GM12878 (cell line): ENCODE data around the gene ATXN7L1. TPM values are rescaled to one million over a fixed set of nuclear protein-coding genes. Genes with fewer than 3 reads are reported as not detected.

Source experiments
- ATAC-seq: fragments of 200-7000 bp; cut with Tn5 transposase; 3 replicates; pipeline ENCODE4 v1.9.1; 2020; ENCODE audit warnings: mild to moderate bottlenecking, moderate library complexity
- BruUV-seq: library from RNA; stranded (reverse); fragments of 400-500 nt; replicated peaks from 2 replicates; lab custom pipeline; 2021; lab: Mats Ljungman, UMichigan
- CTCF ChIA-PET: fragments of 300-600 bp; sonication (Branson Sonifier 250); formaldehyde crosslinking; extraction: SDS; loops from one replicate; lab custom pipeline; 2021; ENCODE audit warnings: inconsistent platforms; lab: Yijun Ruan, JAX
- POLR2A ChIA-PET: fragments of 350-600 bp; formaldehyde crosslinking; extraction: SDS; loops from one replicate; lab custom pipeline; 2021; ENCODE audit warnings: inconsistent platforms; lab: Charles Lee
- RAD21 ChIA-PET: fragments of 300-600 bp; sonication (Branson Sonifier 250); formaldehyde crosslinking; loops from one replicate; lab custom pipeline; 2023; ENCODE audit warnings: antibody characterized with exemption; ENCODE audit not compliant: unreplicated experiment; lab: Charles Lee
- SMC1A ChIA-PET: fragments of 300-600 bp; sonication (Branson Sonifier 250); formaldehyde crosslinking; loops from one replicate; lab custom pipeline; 2023; ENCODE audit not compliant: unreplicated experiment, uncharacterized antibody; lab: Charles Lee
- DNase-seq: peaks from one replicate; pipeline ENCODE4 v3.0.0-alpha.2; 2011; ENCODE audit warnings: low read depth, low spot score
- FAIRE-seq: peaks from 3 replicates; lab custom pipeline; 2011; peaks lifted over from hg19 to GRCh38; lab: Jason Lieb, UNC
- H2AFZ ChIP-seq: 2 replicates; pipeline ENCODE4 v1.6.0; 2011; ENCODE audit warnings: low read depth, low read length, control low read depth; ENCODE audit not compliant: control insufficient read depth
- H3K27ac ChIP-seq: 2 replicates; pipeline ENCODE4 v1.5.1; 2011; ENCODE audit warnings: control low read depth; ENCODE audit not compliant: control insufficient read depth, insufficient read depth
- H3K27me3 ChIP-seq, 2 experiments: replicated peaks in 1 of 2; 2 replicates each; pipeline versions ENCODE4 v1.6.0 to v1.6.1; 2011; ENCODE audit warnings: low read length in 1 of 2; ENCODE audit not compliant: control insufficient read depth in 2 of 2, insufficient read depth in 2 of 2
- H3K36me3 ChIP-seq, 2 experiments: 2 replicates each; pipeline ENCODE4 v1.5.1; 2011; ENCODE audit warnings: low read length in 1 of 2; ENCODE audit not compliant: control insufficient read depth in 2 of 2, insufficient read depth in 2 of 2
- H3K4me1 ChIP-seq: 2 replicates; pipeline ENCODE4 v1.6.1; 2011; ENCODE audit warnings: mild to moderate bottlenecking, low read length, moderate library complexity, mixed read lengths; ENCODE audit not compliant: control insufficient read depth, insufficient read depth
- H3K4me2 ChIP-seq: 2 replicates; pipeline ENCODE4 v1.6.0; 2011; ENCODE audit warnings: control low read depth; ENCODE audit not compliant: control insufficient read depth, insufficient read depth
- H3K4me3 ChIP-seq: fragments of 200-600 bp; sonication (generic); 2 replicates; pipeline ENCODE4 v1.5.1; 2016
- H3K79me2 ChIP-seq: 2 replicates; pipeline ENCODE4 v1.6.0; 2011; ENCODE audit warnings: low read length; ENCODE audit not compliant: control insufficient read depth, insufficient read depth
- H3K9ac ChIP-seq: 2 replicates; pipeline ENCODE4 v1.8.0; 2011; ENCODE audit warnings: low read length, control low read depth, mixed read lengths; ENCODE audit not compliant: control insufficient read depth, insufficient read depth
- H3K9me3 ChIP-seq: replicated peaks from 3 replicates; pipeline ENCODE4 v1.5.1; 2011; ENCODE audit warnings: mild to moderate bottlenecking, low read length; ENCODE audit not compliant: control insufficient read depth, insufficient read depth
- H4K20me1 ChIP-seq: 2 replicates; pipeline ENCODE4 v1.6.0; 2011; ENCODE audit not compliant: control insufficient read depth, insufficient read depth
- E4F1 ChIP-seq: fragments of 450-650 bp; IDR thresholded peaks from 2 replicates; pipeline ENCODE4 v1.6.1; 2018; ENCODE audit warnings: borderline replicate concordance, mild to moderate bottlenecking; ENCODE audit not compliant: partially characterized antibody
- WGBS: methylation state at CpG from one replicate; pipeline ENCODE4 v1.1.6; 2016; ENCODE audit warnings: low lambda C conversion rate; ENCODE audit not compliant: insufficient replicate concordance, insufficient coverage; ENCODE audit errors: missing lambda C conversion rate; 5-methylcytosine and 5-hydroxymethylcytosine counted together
- in situ Hi-C: fragments of 300-500 bp; cut with MboI; formaldehyde crosslinking; loops from 9 replicates; pipeline ENCODE4 v1.14.3; 2018; ENCODE audit warnings: mixed read lengths
- intact Hi-C: fragments of 100-400 bp; cut with micrococcal nuclease; formaldehyde crosslinking; loops from one replicate; pipeline ENCODE4 v1.14.2; 2022; ENCODE audit not compliant: unreplicated experiment
- polyA plus RNA-seq, 11 experiments: library from polyadenylated mRNA; depleted of rRNA in 4 of 11; unstranded in 6 of 11; stranded (reverse) in 5 of 11; fragments of >200 nt; fragmentation: Nextera tagmentation in 4 of 11; fragmentation: Illumina TruSeq in 1 of 11; extraction: Ambion mirVana in 4 of 11; extraction: Trizol in 1 of 11; gene quantifications; 1 replicate in 1 of 11; 2 replicates in 10 of 11; pipeline versions ENCODE4 v1.2.1 to v1.2.3, GENCODE V29; 2011 to 2016; ENCODE audit warnings: inconsistent platforms in 2 of 11, missing spikeins in 2 of 11, low read depth in 1 of 11
- total RNA-seq, 4 experiments: library from RNA; depleted of rRNA in 3 of 4; stranded (reverse); fragments of >200 nt in 3 of 4; fragmentation: Illumina TruSeq in 1 of 4; extraction: Trizol in 1 of 4; gene quantifications; 2 replicates each; pipeline versions ENCODE4 v1.2.1 to v1.2.3, GENCODE V29; 2013 to 2021

ATXN7L1 gene
- total and polyA plus RNA-seq, 10 of the 15 experiments (the other 5 are each of a cell fraction or from before 2014, with no cell fraction given) = 0.40 to 2.9 (median 1.2) TPM

GRCh38 chr7:105775580-105775979, 100.8 kb downstream of the ATXN7L1 start:
- SMC1A ChIA-PET = no interaction called here

More at GRCh38 chr7:105775580-105775979, 100.8 kb downstream of the ATXN7L1 start:
- Histone ChIP-seq H3K4me1 (no peaks in the 10 kb centered on the region), H3K9ac (no peak overlapping the region), H3K79me2 (no peaks in the 10 kb centered on the region), H3K27me3 (peaks cover 0 to 4% of the 10 kb centered on the region in 2 experiments; a peak in 1 of 4 replicates), H3K4me3 (no peak overlapping the region), H2AFZ (no peak overlapping the region), H3K36me3 (no peaks in the 10 kb centered on the region), H3K9me3 (no peaks in the 10 kb centered on the region), H3K27ac (no peak overlapping the region), H4K20me1 (no peaks in the 10 kb centered on the region), H3K4me2 (no peak overlapping the region)
- POLR2A ChIA-PET = no interaction called here
- ATAC-seq (no peak), FAIRE-seq (no peak), DNase-seq (no peak)
- in situ Hi-C loops = no loop called here
- 29% methylated on average over 6 of the region's 6 CpGs for WGBS
- RAD21 ChIA-PET = interaction anchor here (1.0 to 1.5 kb wide), 2 partner anchors 9 to 30 kb away, joined by 3 read pairs; no protein-coding TSS in a partner anchor
- intact Hi-C loops = no loop called here
- CTCF ChIA-PET = interaction anchor here (1.1 kb wide), 1 partner anchor 31 kb away, joined by 3 read pairs; no protein-coding TSS in a partner anchor
- no peak for TF ChIP-seq E4F1
- no TSS peak for BruUV-seq
